Measurements from ENCODE around the gene MACROD2.
"Not testable (repeated sequence)": the region's sequence is repeated elsewhere in the genome, so short reads cannot be mapped to it uniquely, and the experiment has no call there.

MACROD2 gene

DNA sequence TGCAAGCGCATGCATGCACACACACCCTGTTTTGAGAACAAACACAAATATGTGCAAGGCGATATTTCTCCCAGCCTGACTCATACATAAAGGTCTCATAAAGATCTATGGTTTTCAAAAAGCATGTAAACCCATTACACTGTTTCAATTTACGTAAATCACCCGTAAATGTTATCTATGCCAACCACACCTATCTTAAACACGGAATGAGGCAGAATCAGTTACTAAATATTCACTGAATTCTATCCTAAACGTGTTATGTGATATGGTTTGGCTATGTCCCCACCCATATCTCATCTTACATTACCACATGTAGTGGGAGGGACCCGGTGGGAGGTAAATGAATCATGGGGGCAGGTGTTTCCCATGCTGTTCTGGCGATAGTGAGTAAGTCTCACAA is 1956.3 kb downstream of the MACROD2 start:
- no peak for DNase-seq

DNA sequence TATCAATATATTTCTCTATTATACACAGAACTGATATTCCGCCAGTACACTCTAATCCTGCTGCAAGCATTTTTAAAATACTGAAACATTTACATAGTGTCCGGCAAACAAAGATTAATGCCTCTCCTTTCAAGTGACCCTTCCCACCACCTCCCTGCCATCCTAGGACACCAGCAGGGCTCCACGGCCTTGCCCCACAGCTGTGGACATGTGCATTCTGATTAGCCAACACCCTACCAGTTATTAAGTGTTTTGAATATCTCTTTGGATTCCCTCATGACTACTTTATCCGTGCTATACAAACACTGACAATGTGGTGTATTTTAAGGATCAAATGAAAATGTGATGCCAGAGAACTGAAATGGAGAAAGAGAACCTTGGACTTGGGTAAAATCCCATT is 1962.8 kb downstream of the MACROD2 start:
- DNase-seq, result no peak

DNA sequence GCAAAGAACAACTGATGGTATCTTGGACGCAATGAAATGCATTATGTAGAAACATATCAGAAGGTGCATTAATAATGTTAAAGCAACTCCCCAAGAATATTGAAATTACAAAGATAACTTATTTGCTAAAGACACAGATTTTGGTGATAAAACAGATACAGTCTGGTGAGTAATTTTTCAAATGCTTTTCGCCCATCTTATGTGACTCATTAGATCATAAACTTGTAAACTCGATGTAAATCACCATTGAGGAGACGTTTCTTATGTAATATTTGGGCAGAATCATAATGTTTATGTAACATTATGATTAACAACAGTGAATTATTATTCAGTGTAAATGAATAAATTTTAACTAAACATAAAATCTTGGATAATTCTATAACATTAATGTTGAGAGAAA is 1969.8 kb downstream of the MACROD2 start:
- no peak for DNase-seq

DNA sequence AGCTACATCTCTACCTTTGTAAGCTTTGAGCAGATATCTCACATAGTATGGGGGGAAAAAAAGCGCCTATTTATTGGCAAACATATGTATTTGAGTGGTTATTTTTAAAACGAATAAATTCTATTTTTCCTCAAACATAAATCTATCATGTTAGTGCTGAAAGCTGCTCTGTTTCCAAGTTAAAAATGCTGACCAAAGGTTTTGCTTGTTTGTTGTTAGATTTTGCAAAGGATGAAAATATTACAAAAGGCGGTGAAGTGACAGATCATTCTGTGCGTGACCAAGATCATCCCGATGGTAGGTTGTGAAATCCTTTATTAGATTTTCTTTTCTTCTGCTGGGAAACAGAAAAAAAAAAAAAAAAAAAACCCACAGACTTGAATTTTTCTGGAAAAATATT is 1972.0 kb downstream of the MACROD2 start:
- DNase-seq, result no peak

DNA sequence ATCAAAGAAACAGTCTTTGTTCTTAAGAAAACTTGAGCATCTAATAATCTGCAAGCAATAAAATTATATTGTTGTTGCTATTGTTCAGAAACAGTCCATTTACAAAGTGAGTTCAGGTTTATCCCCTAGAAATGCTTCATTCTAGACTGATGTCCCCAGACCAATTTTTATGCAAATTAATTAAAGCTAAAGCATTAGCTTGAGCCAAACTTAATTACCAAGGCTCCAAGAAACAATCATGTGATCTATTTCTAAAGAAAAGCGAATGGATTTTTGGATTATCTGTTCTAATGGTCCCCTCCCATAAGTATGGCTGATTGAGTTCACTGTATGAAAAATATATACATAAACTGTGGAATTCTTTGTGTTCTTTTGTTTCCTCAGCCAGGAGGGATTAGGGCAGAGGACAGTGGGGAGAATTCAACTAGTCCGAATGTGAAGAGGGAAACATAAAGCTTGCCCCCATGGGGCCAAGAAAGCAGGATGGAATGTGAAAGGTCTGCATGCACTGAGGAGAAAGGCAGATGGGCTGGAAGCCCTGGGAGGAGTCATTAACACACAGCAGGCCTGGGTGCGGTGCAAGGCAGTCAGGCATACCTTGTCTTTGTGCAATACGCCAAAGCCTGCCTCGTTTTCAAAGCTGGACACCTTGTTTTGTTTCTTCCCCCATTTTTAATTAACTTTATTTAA is 1980.9 kb downstream of the MACROD2 start:
- DNase-seq, result no peak

DNA sequence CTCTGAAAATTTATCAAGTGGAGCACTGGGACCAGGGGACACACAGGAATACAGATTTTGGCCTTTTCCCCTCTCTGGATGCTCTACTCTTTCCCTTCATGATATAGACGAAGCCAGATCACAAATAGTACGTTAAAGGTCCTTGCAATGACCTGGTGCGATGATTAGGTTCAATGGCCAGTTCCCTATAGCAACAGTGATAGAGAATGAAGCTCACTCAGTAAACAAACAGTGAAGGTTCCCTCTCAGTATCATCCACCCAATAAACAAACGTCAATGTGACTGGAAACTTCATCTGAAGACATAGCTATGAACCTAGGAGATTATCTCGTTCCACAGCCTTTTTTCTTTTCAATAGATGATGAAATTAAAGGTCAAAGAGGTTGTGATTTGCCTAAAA is 1981.7 kb downstream of the MACROD2 start:
- no peak for DNase-seq

DNA sequence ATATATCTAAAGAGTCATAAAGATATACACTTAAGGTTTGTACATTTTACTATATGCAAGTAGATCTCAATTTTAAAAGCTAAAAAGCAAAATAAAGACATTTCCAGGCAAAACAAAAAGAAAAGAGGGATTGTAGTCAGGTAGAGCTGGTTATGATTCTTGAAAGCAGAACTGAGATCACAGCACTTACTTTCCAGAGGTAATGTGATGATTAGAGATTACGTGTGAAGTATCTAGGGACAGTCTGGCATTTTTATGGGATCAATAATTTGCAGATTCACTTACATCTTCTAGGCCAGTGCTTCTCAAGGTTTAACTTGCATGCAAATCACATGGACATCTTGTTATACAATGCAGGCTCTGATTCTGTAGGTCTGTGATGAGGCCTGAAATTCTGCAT is 1982.4 kb downstream of the MACROD2 start:
- no peak for DNase-seq

DNA sequence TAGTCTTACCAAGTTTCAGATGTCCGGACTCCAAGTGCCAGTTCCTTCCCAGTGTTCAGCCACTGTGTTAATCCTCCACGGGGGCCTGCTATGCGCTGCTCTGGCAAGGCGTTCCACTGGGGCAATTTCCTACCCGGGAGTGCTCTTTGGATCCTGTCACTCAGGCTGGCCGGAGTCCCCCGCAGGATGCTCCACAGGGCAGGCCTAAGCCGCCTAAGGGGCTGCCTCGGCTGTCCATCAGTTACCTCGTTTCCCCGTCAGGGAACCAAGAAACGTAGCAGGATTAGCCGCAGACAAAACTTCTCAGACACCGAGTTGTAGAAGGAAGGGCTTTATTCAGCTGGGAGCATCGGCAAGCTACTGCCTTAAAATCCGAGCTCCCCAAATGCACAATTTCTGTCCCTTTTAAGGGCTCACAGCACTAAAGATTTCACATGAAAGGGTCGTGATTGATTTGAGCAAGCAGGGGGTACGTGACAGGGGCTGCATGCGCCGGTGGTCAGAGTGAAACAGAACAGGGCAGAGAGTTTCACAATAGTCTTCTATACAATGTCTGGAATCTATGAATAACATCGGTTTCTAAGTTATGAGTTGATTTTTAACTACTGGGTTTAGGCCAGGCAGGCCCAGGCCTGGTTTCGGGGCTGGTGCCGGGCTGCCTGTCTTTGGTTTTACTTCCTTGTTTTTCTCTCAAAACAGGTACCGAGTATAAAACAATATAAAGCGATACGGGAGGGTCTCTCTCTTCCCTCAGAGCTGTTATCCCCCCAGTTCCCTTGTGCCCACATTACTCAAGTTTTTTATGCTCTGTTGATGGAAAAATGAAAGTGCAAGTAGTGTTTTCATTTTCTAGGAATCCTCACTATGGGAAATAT is 1990.4 kb downstream of the MACROD2 start:
- not testable (repeated sequence) for DNase-seq

DNA sequence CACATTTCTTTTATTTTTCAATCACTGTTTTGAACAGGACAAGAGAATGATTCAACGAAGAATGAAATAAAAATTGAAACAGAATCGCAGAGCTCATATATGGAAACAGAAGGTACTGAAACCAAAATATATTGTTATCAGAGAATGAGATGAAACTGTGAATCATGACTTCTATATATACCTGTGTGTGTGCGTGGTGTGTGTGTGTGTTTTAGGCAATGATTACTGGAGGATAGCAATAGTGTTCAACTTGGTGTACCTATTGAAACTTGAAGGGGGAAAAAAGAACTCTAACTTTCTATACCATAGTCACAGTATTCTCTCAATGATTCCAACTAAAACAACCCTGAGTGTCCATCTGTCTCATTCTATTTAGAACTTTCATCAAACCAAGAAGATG is 1991.4 kb downstream of the MACROD2 start:
- no peak for DNase-seq

DNA sequence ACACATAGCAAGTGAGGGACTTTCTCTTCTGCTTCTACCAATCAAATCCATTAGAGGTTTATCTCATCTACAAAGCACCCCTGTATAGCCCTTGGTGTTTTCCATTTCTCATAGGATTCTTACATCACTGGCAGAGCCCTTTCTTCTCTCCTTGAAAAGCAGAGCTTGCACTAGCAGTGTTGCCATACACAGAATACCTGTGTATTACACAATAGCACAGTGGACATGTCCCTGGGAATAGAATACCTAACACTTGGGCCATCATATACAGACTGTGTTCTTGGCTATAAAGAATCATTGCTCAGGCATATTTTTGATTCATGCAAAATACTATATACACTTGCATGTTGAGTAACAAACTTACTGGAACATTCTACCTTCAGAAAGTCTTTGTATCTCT is 1996.0 kb downstream of the MACROD2 start:
- no peak for DNase-seq

DNA sequence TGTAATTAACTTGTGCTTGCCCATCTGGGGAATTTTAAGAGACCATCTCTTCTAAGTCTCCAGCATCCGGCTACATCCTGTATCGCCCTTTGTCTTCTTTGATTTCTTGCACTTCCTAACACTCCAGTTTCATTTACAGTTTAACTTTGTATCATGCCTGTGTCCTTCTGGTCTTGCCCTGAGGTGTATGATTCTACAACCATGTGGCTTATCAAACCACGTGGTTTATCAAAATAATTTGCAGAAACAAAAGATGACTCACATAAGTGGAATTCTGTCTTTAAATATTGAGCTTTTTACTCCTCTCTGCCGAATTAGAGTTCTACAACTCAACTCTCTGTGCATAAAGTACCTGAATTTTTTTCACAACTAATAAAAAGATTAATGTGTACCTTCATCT is 1997.2 kb downstream of the MACROD2 start:
- DNase-seq, result no peak

DNA sequence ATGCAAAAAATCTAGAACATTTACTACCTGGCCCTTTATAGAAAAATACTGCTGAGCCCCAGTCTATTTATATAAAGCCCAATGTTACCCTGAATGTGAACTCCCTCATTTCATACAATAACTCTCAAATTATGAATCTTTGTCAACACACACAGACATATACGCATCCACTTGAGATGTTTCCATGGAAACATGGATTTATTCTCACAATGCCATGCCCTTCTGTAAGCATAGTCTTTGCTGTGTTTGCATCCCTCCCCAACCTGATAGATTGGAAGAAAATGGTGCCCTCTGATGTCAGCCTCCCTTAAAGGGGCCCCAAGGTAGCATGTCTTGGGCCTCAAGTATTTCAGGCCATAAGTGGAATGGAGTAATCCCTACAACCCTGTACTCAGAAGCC is 2004.8 kb downstream of the MACROD2 start:
- DNase-seq, result no peak

DNA sequence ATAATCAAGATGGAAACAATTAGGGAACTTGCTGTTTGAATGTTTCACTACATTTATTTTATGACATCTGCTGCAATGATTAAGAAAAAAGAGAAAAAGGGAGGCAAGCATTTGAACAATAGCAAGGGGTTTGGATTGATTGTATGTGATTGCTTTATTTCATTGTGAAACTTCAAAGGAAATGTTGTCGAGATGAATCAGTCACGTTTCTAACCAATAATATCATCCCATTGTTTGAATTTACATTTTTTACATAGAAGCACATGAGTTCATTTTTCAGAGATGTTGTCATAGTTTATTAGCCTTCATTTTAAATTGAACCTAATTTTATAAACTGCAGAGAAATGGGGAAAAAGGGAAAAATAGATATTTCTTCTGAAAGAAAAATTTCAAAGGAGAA is 2006.0 kb downstream of the MACROD2 start:
- peak; percentile 51 for DNase-seq

DNA sequence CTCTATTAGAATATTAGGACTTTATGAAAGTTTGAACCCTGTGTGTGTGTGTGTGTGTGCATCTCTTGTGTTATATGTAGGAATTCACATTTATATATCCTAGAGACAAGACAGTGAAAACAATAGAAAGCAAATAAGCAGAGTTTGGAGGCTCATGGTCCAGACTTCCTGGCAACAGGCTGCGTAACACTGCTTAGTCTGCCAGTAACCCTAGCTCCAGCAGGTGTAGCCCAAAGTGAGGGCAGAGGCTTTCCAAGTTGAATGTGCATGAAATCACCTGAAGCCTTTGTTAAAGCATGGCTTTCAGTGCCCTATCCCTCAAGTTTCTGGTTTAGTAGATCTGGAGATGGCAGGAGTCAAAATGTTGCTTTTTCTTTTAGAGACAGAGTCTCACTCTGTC is 2008.0 kb downstream of the MACROD2 start:
- DNase-seq, result no peak

DNA sequence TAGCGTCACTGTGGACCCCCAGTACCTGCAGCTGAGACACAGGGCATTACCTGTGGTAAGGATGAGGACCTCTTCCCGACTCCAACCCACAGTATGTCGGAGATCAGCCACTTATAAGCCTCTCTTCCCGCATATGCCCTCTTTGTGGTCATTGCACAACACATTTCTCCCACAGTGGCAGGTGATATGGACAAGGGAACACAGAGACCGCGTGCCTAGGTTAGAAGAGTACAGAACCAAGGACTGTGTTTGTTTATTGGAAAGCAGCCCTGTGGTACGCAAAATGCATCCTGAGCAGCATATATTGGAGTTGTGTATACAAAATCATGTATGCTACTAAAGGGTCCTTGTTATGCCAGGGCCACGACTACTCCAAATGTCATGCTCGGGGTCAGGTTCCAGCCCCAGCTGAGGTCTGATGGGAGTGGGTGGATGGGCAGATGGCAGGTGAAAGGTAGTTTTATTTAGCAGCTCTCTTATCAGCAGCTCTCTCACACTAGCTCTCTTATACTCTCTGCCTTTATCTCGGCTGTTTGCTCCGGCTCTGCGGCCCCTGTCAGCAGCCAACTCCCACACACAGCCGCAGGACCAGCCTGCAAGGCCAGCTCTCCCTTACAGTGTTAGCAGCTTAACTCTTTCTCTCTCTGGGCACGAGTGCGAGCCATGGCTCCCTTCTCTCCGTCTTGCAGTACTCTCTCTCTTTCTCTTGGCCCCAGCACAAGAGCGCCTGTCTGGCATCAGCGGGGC is 2009.0 kb downstream of the MACROD2 start:
- no peak for DNase-seq

DNA sequence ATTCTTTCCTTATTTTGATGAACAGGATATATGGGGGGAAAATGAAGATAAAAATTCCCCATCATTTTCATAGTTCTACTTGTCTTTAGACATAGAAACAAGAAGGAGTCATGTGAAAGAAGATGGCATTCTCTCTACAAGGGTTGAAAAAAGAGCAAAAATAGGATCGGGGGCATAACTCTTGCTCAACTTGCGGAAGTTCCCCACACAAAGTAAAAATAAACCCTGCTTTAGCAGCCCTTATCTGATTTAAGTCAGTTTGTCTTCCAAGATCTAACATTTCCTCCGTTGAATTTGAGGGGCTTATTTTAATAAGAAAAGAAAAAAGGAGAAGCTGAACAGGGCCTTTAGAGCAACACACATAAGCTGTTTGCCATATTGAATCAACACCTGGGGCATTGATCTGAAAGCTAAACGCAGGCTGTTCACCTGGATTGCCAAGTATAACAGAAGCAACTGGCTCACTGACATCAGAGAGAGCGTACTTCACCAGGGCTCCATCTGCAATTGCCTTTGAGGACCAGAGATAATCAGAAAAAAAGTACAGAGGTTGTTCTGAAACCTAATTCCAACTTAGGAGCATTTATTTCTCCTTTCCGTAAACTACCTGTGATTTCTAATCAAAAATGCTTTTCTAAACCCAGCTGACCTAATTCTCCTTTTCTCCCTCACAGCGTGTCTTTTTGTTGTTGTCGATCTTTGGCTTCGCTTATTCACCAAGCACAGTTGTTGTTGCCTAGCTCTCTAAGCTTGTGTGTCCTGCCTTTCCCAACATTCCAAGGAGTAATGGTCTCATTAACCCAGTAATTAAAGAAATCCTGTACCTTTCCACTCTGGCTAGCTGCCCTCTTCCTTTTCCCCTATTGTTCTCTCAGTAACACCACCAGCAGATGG is 2010.0 kb downstream of the MACROD2 start:
- no peak for DNase-seq

DNA sequence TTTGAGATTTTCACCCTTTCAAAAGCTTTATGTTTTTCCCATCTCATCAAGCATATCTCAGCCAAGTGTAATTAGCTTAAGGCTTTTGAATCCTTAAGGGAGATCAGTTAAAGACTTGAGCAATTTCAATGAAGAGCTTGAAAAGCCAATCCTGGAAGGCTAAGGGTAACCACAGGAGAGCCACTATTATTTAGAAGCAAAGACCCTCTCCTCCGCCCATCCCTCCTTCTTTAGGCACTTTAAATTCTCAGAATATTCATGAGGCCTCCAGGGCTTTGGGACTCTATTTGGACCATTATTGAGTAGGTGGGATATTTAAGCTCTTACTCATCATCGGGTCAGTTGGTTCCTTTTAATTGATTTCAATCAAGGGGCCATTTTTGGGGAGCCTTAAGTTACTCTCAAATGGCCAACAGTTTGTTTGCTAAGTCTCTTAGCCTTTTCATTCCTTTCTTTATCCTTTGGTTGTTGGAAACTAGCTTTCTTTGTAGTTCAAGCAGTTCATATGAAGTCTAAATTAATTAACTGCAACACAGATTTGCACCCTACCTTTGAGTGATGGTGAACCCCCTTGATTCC is 2010.7 kb downstream of the MACROD2 start:
- DNase-seq, result no peak

DNA sequence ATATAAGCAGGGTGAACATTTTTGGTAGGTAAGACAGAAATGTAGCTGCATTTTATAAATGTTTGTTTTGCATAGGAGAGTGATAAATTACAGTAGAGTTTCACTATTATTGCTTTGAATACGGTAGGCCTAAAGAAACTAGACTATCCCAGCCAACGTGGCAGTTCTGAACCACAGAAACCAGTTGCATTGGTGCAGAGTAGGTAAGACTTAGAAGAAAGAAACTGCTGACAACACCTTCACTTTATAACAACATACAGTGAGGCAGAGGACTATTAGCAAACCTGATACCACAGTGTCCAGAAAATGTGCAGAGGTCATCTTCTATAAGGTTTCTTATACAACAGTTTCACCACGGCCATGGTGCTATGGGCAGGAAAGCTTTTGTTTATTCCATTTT is 2011.8 kb downstream of the MACROD2 start:
- DNase-seq, result no peak

DNA sequence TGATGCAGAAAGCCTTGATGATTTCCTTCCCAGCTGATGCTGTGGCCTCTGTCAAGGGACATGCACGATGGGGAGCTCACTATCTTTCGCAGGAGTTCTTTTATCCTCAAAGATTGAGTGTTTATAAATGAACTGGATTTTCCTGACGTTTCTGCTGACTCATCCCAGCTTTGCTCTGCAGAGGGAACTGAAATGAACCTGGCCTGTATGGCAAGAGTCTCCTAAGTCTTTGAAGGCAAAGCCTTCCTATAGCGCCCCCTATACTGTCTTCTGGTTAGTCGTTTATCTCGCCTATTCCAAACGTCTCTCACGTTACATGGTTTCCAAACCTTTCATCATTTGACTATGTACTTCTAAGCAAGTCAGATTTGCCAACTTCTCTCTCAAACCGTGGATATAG is 2012.6 kb downstream of the MACROD2 start:
- no peak for DNase-seq

DNA sequence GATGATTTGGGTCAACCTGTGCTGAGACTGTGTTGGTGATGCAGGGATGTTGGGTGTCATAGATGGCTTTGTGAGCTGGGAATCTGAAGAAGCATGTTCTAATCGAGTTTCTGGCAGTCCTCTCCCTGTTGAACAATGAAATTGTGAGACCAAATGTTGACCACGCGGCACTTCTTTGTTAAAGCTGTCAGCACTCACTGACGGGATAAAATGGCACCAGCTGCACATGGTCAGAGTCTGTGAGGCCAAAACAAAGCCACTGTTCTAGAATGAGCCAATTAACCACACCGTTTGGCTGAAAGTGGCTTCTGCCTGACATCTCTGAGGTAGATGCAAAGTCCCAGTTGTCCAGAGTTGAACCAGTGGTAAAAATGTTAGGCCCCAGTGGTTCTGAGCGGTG is 2015.7 kb downstream of the MACROD2 start:
- DNase-seq, result no peak

DNA sequence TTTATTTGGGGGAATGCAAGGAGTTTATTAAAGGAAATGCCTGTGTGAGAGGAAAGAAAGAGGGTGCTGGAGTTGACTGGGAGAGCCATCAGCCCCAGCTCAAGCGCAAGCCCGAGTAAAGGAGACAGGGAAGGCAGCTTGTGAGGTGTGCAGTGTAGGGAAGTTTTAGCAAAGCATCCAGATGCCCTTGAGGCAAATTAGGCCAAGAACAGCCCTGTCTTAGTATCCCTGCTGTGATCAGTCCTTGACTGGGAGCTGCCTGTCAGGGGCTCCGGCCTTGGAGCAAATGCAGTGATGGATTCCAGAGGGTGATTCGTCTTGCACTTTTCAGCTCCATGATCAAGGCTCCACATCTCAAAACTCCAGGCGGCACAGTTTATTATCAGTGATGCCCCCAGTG is 2016.2 kb downstream of the MACROD2 start:
- no peak for DNase-seq

DNA sequence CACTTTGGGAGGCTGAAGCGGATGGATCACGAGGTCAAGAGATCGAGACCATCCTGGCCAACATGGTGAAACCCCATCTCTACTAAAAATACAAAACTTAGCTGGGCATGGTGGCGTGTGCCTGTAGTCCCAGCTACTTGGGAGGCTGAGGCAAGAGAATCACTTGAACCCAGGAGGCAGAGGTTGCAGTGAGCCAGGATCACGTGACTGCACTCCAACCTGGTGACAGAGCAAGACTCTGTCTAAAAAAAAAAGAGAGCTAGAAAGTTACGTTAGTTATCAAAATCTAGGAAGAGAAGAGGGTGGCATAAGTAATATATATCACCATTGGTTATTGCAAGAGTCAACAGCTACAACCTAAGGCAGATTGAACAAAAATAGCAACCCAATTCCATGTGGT is 2017.6 kb downstream of the MACROD2 start:
- not testable (repeated sequence) for DNase-seq

All from fibroblast of skin of abdomen (primary cell).